AG09319 (cell line): ENCODE measurements around the gene ARHGAP22.

Experiments
- DNase-seq: peaks from one replicate; pipeline ENCODE4 v3.0.0-alpha.2; 2010; ENCODE audit warnings: low read depth; ENCODE audit errors: extremely low read depth
- TF ChIP-seq, protein P1 (sequence below): IDR thresholded peaks from 2 replicates; pipeline ENCODE4 v1.5.1; 2011; ENCODE audit warnings: low read depth, mild to moderate bottlenecking, inconsistent platforms, low read length, moderate library complexity

Gene ARHGAP22

DNA sequence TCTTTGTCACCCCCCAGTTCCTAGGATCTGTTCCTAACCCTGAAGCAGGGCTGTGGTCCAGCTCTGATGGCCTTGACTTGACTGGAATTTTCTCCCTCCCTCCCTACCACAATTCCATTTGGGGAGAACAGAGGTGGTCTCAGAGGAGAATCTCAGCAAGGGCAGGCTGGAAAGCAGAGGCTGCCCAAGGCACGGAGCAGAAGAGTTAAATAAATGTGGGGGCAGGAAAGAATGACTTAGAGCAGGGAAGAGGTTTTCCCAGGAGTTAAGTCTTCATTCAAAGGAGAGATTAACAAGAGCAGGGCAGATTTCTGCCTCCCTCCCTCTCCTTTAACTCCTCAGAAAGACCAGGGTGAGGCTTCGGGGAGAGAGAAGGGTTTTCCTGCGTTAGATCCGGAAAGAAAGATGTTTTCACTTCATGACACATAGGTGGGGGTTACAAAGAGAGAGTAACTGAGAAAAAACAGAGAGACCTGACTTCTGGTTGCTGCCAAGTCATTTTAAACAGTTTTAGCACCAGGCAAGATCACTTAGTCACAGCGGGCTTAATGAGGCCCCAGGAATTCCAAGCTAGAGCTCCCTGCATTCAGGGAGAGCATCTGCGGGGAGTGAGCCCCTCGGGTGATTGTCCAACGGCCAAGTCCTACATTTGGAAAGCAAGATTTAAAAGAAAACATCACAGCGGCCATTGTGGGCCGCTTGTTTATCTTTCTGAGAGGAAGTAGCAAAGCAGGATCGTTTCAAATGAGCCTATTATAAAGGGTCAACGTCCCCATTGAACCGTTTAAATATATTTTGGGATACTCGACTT, 78.7 kb downstream of the ARHGAP22 start:
- DNase-seq, result peak; percentile 44
- TF ChIP-seq, protein P1, sequence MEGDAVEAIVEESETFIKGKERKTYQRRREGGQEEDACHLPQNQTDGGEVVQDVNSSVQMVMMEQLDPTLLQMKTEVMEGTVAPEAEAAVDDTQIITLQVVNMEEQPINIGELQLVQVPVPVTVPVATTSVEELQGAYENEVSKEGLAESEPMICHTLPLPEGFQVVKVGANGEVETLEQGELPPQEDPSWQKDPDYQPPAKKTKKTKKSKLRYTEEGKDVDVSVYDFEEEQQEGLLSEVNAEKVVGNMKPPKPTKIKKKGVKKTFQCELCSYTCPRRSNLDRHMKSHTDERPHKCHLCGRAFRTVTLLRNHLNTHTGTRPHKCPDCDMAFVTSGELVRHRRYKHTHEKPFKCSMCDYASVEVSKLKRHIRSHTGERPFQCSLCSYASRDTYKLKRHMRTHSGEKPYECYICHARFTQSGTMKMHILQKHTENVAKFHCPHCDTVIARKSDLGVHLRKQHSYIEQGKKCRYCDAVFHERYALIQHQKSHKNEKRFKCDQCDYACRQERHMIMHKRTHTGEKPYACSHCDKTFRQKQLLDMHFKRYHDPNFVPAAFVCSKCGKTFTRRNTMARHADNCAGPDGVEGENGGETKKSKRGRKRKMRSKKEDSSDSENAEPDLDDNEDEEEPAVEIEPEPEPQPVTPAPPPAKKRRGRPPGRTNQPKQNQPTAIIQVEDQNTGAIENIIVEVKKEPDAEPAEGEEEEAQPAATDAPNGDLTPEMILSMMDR, result no peak

GRCh38 chr10:48525113-48525512, 79.8 kb downstream of the ARHGAP22 start:
- DNase-seq, result no peak
- TF ChIP-seq, protein P1, result no peak

DNA sequence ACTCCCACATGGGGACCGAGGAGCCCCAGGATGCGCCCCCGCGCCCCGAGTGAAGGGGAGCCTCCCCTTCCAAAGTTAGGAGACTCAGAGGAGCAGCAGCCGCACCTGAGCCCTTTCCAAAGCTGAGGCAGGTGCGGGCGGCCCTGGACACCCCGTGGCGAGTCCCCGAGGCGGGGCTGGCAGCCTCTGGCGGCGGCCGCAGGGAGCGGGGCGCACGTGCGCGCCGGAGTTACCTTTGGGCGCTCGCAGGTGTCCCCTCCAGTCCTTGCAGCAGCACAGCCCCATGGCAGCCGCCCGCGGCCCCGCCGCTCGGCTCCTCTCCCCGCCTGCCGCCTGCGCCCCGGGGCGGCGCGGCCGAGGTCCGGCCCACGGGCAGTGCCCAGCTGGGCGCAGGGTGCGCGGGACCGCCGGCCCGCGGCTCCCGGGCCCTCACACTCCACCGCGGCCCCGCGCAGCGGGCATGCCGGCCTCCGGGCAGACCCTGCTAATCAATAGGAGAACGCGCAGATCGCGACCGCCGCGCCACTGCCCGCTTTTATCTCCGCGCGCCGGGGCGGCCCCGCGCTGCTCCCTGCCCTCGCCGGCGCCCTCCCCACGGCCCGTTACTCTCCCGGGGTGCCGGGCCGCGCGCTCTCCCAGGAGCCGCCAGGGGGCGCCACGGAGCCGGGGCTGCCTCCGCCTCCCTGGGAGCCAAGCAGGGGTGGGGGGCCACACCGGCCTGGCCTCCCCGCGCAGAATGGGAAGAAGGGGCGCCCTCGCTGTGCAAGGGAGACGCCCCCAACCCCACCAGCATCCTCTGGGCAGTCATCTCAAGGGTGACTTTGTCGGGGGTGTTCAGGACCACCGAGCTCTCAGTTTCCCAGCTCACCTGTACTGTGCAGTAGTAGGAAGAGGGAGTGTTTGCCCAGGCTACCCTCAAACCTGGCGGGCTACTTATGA, 80.8 kb downstream of the ARHGAP22 start:
- TF ChIP-seq, protein P1, result peak; percentile 34
- no peak for DNase-seq

DNA sequence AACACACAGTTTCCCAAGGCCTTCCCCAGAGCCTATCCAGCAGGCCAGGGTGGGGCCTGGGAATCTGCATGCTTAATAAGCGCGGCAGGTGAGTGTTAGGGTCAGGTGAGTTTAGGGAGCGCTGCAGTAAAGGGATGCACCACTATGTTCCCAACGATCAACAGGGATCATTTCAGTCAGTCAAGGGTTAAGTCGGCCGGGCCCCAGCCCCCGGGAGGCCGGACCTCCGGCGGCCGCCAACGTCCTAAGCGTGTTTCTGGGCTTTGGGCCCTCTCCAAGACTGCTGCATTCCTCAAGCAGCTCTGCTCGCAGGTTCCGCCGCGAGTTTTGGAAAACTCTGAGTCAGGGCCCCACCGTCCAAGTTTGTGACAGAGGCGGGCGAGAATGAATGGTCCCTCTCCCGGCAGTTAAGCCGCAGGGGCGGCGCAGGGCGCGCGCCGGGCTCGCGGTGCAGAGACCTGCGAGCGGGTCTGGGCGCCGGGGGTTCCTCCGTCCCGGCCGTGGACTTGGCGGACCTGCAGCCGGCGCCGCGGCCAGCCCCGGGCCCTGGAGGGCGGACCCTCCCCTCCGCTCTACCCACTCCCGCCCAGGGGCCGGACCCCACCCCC, 81.6 kb downstream of the ARHGAP22 start:
- DNase-seq, result peak; percentile 69
- TF ChIP-seq, protein P1, result no peak

DNA sequence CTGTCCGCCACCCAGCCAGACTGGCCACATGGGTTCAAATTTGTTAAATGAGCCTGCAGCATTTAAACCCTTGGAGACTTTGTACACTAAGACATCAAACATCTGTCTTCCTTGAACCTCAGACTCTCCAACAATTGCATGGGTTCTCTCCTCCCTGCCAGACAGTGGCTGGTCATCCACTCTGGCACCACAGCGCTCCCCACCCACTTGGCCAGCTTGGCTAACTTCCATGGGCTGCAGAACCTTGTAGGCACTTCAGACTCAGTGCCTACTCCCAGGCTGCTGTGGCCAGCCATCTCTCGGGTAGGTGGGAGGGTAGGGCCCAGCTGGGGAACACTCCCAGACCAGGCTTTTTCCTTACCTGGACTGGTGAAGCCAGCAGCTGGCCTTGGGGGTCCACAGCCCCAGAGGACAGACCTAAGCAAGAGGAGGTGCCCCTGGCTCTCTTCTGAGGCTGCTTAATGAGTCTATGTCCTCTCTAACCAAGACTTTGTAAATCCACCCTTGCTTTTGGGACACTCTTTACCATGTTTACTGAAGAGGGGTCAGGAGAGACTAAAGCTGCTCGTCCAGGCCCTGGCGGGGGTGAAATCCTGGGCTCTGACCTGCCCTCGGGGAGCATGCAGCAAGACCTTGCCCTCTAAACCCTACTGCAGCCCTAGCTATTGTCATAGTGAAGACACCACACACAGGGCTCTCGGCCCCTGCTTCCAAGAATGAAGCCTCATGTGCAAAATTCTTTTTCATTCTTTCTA, 82.7 kb downstream of the ARHGAP22 start:
- TF ChIP-seq, protein P1, result no peak
- no peak for DNase-seq

DNA sequence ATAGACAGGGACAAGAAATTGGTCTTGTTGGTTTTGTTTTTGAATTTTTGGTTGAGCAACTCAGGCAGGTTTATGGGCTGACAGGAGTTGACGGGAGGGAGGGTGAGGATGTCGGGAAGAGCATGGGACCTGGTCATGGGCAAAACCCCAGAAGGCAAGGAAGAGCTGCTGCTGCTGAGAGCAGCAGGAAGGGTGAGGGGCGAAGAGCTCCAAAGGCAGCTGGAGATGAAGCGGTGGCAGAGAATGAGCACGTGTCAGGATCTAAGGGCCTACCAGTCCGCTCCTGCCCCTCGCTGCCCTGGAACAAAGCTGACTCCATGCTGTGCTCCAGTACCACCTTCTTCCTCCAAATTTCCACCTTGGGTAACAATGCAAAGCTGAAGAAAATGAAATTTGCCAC, 84.3 kb downstream of the ARHGAP22 start:
- DNase-seq, result no peak
- TF ChIP-seq, protein P1, result no peak
